ENCODE measurements around the gene GSTM5.
A peak's percentile ranks its signal among the peaks of the same experiment; 100 is the strongest.
"Not testable (repeated sequence)": the region's sequence is repeated elsewhere in the genome, so short reads cannot be mapped to it uniquely, and the experiment has no call there.

GSTM5 gene

DNA sequence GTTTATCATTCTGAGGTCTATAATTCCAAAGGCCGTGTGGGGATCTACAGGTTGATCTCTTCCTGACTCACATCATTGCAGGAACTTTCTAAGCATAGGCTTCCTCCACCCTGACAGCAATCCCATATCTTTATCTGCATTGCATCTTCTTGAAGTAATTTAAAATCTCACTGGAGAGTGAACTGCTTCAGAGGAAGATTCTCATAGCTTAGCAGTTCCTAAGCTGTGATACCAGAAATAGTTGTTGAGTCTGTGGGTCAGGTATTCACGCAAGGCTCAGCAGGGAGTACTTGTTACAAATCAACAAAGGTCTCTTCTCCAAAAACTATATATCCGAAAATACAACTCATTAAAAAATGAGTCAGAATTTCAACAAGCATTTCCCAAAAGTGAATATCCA is 16.9 kb upstream of the GSTM5 start:
- H3K27ac ChIP-seq (ENCODE audit: low read depth in 2 of 2, low read length in 2 of 2); H3K4me1 ChIP-seq (ENCODE audit: control insufficient read depth in 2 of 2, insufficient read depth in 2 of 2, low read length in 2 of 2); H3K4me3 ChIP-seq (ENCODE audit: low read length in 2 of 2); H3K36me3 ChIP-seq (ENCODE audit: control insufficient read depth in 2 of 2, insufficient read depth in 2 of 2, low read length in 2 of 2); H3K9ac ChIP-seq (ENCODE audit: low read depth in 1 of 2, low read length in 2 of 2); H3K27me3 ChIP-seq (ENCODE audit: control insufficient read depth in 2 of 2, insufficient read depth in 2 of 2, low read length in 2 of 2); H3K9me3 ChIP-seq (ENCODE audit: control insufficient read depth in 2 of 2, low read length in 2 of 2): not testable (repeated sequence)

DNA sequence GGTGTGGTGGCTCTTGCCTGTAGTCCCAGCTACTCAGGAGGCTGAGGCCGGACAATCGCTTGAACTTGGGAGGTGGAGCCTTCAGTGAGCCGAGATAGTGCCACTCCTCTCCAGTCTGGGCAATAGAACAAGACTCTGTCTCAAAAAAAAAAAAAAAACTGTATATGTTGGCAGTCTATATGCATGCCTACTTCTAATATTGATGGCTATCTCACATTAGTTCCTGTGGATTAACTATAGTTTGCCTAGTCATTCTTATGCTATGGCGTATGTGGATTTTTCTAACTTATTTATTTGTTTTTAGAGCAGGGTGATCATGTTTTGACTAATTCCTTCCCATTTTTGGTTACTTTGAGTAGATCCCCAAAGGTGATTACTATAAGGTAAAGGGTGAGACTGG is 15.0 kb upstream of the GSTM5 start:
- H3K27me3 ChIP-seq (ENCODE audit: control insufficient read depth in 2 of 2, insufficient read depth in 2 of 2, low read length in 2 of 2): no peaks in the 10 kb centered on the region
- H3K4me1 ChIP-seq (ENCODE audit: control insufficient read depth in 2 of 2, insufficient read depth in 2 of 2, low read length in 2 of 2): no peaks in the 10 kb centered on the region
- no peak overlapping the region for H3K27ac ChIP-seq (ENCODE audit: low read depth in 2 of 2, low read length in 2 of 2)
- H3K4me3 ChIP-seq (ENCODE audit: low read length in 2 of 2): no peak overlapping the region
- H3K9me3 ChIP-seq (ENCODE audit: control insufficient read depth in 2 of 2, low read length in 2 of 2): no peaks in the 10 kb centered on the region
- no peak overlapping the region for H3K9ac ChIP-seq (ENCODE audit: low read depth in 1 of 2, low read length in 2 of 2)
- no peaks in the 10 kb centered on the region for H3K36me3 ChIP-seq (ENCODE audit: control insufficient read depth in 2 of 2, insufficient read depth in 2 of 2, low read length in 2 of 2)

DNA sequence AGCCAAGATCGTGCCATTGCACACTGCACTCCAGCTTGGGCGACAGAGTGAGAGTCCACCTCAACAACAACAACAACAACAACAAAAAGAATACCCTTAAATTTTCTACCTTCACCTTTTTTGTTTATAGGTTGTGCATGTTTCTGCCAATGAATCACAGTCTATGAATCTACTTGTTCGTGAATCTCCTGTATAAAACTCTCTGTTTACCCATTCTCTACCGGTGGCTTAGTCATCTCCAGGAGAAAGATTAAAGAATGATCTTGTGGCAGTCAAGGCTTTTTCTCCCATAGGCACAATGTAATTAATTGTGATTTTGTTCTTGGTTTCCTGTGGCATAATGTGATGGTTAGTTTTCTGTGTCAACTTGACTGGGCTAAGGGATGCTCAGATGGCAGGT is 14.2 kb upstream of the GSTM5 start:
- H3K36me3 ChIP-seq (ENCODE audit: control insufficient read depth in 2 of 2, insufficient read depth in 2 of 2, low read length in 2 of 2); H3K9ac ChIP-seq (ENCODE audit: low read depth in 1 of 2, low read length in 2 of 2); H3K4me3 ChIP-seq (ENCODE audit: low read length in 2 of 2); H3K4me1 ChIP-seq (ENCODE audit: control insufficient read depth in 2 of 2, insufficient read depth in 2 of 2, low read length in 2 of 2); H3K9me3 ChIP-seq (ENCODE audit: control insufficient read depth in 2 of 2, low read length in 2 of 2); H3K27ac ChIP-seq (ENCODE audit: low read depth in 2 of 2, low read length in 2 of 2); H3K27me3 ChIP-seq (ENCODE audit: control insufficient read depth in 2 of 2, insufficient read depth in 2 of 2, low read length in 2 of 2): not testable (repeated sequence)

DNA sequence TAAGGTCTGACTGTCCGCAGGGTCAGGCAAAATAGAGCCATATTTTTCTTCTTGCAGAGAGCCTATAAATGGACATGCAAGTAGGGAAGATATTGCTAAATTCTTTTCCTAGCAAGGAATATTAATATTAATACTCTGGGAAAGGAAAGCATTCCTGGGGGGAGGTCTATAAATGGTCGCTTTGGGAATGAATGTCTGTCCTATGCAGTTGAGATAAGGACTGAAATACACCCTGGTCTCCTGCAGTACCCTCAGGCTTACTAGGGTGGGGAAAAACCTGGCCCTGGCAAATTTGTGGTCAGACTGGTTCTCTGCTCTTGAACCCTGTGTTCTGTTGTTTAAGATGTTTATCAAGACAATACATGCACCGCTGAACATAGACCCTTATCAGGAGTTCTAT is 9.1 kb upstream of the GSTM5 start:
- not testable (repeated sequence) for H3K9ac ChIP-seq (ENCODE audit: low read depth in 1 of 2, low read length in 2 of 2); H3K4me1 ChIP-seq (ENCODE audit: control insufficient read depth in 2 of 2, insufficient read depth in 2 of 2, low read length in 2 of 2); H3K9me3 ChIP-seq (ENCODE audit: control insufficient read depth in 2 of 2, low read length in 2 of 2); H3K27ac ChIP-seq (ENCODE audit: low read depth in 2 of 2, low read length in 2 of 2); H3K27me3 ChIP-seq (ENCODE audit: control insufficient read depth in 2 of 2, insufficient read depth in 2 of 2, low read length in 2 of 2); H3K36me3 ChIP-seq (ENCODE audit: control insufficient read depth in 2 of 2, insufficient read depth in 2 of 2, low read length in 2 of 2); H3K4me3 ChIP-seq (ENCODE audit: low read length in 2 of 2)

DNA sequence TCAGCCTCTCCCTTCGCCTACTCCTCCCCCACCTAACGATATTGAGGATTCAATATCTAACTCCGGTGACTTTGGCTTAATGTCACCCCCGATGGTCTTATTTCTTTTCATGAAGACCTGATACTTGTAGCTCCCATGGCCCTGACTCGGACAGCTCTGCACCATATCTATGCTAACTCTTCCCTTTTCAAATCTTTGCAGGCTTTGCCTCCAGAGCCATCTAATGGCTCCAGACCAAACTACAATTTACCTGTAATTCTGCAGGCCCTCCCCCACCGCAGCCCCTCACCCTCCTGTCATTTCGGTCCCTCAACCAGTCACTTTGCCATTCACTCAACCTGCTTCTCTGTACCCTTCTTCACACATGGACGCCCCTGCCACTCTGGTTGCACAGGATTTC is 7.9 kb upstream of the GSTM5 start:
- Histone ChIP-seq H3K36me3 (ENCODE audit: control insufficient read depth in 2 of 2, insufficient read depth in 2 of 2, low read length in 2 of 2) (no peaks in the 10 kb centered on the region), H3K27ac (ENCODE audit: low read depth in 2 of 2, low read length in 2 of 2) (no peak overlapping the region), H3K9ac (ENCODE audit: low read depth in 1 of 2, low read length in 2 of 2) (no peak overlapping the region), H3K4me3 (ENCODE audit: low read length in 2 of 2) (no peak overlapping the region), H3K4me1 (ENCODE audit: control insufficient read depth in 2 of 2, insufficient read depth in 2 of 2, low read length in 2 of 2) (no peaks in the 10 kb centered on the region), H3K9me3 (ENCODE audit: control insufficient read depth in 2 of 2, low read length in 2 of 2) (no peaks in the 10 kb centered on the region), H3K27me3 (ENCODE audit: control insufficient read depth in 2 of 2, insufficient read depth in 2 of 2, low read length in 2 of 2) (no peaks in the 10 kb centered on the region)

DNA sequence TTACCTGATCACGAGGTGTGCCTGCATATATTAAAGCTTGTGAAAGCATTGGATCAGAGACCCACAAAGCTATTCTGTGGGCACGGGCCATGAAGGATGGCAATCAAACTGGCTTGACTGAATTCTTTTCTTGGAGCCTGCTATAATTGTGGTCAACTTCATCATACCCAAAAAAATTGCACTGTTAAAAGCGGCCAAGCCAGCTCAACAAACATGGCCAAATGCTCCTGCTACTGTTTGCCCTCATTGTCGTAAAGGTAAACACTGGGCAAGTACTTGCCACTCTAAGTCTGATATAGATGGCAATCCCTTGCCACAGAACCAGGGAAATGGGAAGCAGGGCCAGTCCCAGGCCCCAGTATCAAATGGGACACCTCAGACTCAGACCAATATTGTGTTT is 6.6 kb upstream of the GSTM5 start:
- H3K36me3 ChIP-seq (ENCODE audit: control insufficient read depth in 2 of 2, insufficient read depth in 2 of 2, low read length in 2 of 2): no peaks in the 10 kb centered on the region
- no peaks in the 10 kb centered on the region for H3K27me3 ChIP-seq (ENCODE audit: control insufficient read depth in 2 of 2, insufficient read depth in 2 of 2, low read length in 2 of 2)
- no peak overlapping the region for H3K4me3 ChIP-seq (ENCODE audit: low read length in 2 of 2)
- H3K27ac ChIP-seq (ENCODE audit: low read depth in 2 of 2, low read length in 2 of 2): no peak overlapping the region
- H3K9me3 ChIP-seq (ENCODE audit: control insufficient read depth in 2 of 2, low read length in 2 of 2): no peaks in the 10 kb centered on the region
- H3K9ac ChIP-seq (ENCODE audit: low read depth in 1 of 2, low read length in 2 of 2): no peak overlapping the region
- no peaks in the 10 kb centered on the region for H3K4me1 ChIP-seq (ENCODE audit: control insufficient read depth in 2 of 2, insufficient read depth in 2 of 2, low read length in 2 of 2)

DNA sequence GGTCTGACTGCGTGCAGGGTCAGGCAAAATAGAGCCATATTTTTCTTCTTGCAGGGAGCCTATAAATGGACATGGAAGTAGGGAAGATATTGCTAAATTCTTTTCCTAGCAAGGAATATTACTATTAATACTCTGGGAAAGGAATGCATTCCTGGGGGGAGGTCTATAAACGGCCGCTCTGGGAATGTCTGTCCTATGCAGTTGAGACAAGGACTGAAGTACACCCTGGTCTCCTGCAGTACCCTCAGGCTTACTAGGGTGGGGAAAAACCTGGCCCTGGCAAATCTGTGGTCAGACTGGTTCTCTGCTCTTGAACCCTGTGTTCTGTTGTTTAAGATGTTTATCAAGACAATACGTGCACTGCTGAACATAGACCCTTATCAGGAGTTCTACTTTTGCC is 3.1 kb upstream of the GSTM5 start:
- not testable (repeated sequence) for H3K27ac ChIP-seq (ENCODE audit: low read depth in 2 of 2, low read length in 2 of 2); H3K36me3 ChIP-seq (ENCODE audit: control insufficient read depth in 2 of 2, insufficient read depth in 2 of 2, low read length in 2 of 2); H3K4me1 ChIP-seq (ENCODE audit: control insufficient read depth in 2 of 2, insufficient read depth in 2 of 2, low read length in 2 of 2); H3K4me3 ChIP-seq (ENCODE audit: low read length in 2 of 2); H3K9me3 ChIP-seq (ENCODE audit: control insufficient read depth in 2 of 2, low read length in 2 of 2); H3K27me3 ChIP-seq (ENCODE audit: control insufficient read depth in 2 of 2, insufficient read depth in 2 of 2, low read length in 2 of 2); H3K9ac ChIP-seq (ENCODE audit: low read depth in 1 of 2, low read length in 2 of 2)

DNA sequence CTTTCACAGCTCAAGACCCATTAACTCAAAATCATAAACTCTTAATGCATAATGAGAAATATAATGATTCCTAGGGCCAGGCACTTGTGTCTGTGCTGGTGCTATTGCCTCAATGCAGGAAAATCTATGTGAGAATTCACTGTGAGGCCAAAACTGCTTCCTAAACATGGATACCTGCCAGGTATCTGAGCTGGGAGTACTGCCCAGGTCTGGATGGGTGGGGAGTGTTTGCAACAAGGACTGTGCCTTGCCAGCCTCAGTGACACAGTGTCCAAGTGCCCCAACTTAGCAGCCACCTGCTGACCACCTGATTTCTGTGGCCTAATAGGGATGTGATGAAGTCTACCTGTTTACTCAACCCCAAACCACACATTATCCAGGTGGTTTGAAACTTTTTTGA is 2.2 kb upstream of the GSTM5 start:
- H3K27ac ChIP-seq (ENCODE audit: low read depth in 2 of 2, low read length in 2 of 2); H3K36me3 ChIP-seq (ENCODE audit: control insufficient read depth in 2 of 2, insufficient read depth in 2 of 2, low read length in 2 of 2); H3K4me3 ChIP-seq (ENCODE audit: low read length in 2 of 2); H3K27me3 ChIP-seq (ENCODE audit: control insufficient read depth in 2 of 2, insufficient read depth in 2 of 2, low read length in 2 of 2); H3K9me3 ChIP-seq (ENCODE audit: control insufficient read depth in 2 of 2, low read length in 2 of 2); H3K4me1 ChIP-seq (ENCODE audit: control insufficient read depth in 2 of 2, insufficient read depth in 2 of 2, low read length in 2 of 2); H3K9ac ChIP-seq (ENCODE audit: low read depth in 1 of 2, low read length in 2 of 2): not testable (repeated sequence)

DNA sequence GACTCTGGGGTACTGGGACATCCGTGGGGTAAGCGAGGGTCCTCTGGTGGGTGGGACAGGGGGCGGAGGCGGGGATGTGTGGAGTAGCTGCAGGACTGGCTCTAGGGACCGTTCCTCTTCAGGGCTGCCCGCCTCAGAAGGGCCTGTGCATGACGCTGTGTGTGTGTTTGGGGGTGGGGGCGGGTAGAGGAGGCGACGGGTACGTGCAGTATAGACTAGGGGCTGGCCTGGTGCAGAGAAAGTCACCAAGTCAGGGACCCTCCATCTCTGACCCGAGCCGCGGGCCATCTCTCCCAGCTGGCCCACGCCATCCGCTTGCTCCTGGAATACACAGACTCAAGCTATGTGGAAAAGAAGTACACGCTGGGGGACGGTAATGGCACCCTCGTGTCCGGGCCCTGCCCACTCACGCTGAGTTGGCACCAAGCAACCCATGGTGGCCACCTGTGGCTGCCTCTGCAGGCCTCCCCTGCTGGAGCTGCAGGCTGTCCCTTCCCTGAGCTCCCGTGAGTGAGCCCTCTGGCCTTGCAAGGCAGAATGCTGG is 342 bp downstream of the GSTM5 start:
- no peak overlapping the region for H3K27ac ChIP-seq (ENCODE audit: low read depth in 2 of 2, low read length in 2 of 2)

DNA sequence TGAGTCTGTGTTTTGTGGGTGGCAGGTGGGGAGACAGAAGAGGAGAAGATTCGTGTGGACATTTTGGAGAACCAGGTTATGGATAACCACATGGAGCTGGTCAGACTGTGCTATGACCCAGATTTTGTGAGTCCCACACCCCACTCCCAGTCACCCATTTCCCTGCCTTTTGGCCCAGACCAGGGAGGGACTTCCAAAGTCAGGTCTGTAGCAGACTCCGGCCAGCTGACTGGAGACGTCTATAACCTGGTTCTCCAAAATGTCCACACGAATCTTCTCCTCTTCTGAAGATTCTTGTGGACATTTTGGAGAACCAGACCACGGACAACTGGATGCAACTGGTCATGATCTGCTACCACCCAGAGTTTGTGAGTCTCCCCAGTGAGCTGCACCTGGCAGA is 1.6 kb downstream of the GSTM5 start:
- Histone ChIP-seq H3K9me3 (ENCODE audit: control insufficient read depth in 2 of 2, low read length in 2 of 2) (no peaks in the 10 kb centered on the region), H3K9ac (ENCODE audit: low read depth in 1 of 2, low read length in 2 of 2) (no peak overlapping the region), H3K4me3 (ENCODE audit: low read length in 2 of 2) (no peak overlapping the region), H3K36me3 (ENCODE audit: control insufficient read depth in 2 of 2, insufficient read depth in 2 of 2, low read length in 2 of 2) (no peaks in the 10 kb centered on the region), H3K4me1 (ENCODE audit: control insufficient read depth in 2 of 2, insufficient read depth in 2 of 2, low read length in 2 of 2) (no peaks in the 10 kb centered on the region), H3K27ac (ENCODE audit: low read depth in 2 of 2, low read length in 2 of 2) (no peak overlapping the region), H3K27me3 (ENCODE audit: control insufficient read depth in 2 of 2, insufficient read depth in 2 of 2, low read length in 2 of 2) (no peaks in the 10 kb centered on the region)

More for the DNA sequence above, 342 bp downstream of the GSTM5 start:
- no peaks in the 10 kb centered on the region for H3K4me1 ChIP-seq (ENCODE audit: control insufficient read depth in 2 of 2, insufficient read depth in 2 of 2, low read length in 2 of 2)
- no peak overlapping the region for H3K9ac ChIP-seq (ENCODE audit: low read depth in 1 of 2, low read length in 2 of 2)
- H3K9me3 ChIP-seq (ENCODE audit: control insufficient read depth in 2 of 2, low read length in 2 of 2): no peaks in the 10 kb centered on the region
- peak overlapping the region in 1 of 2 donors; percentile 20 for H3K4me3 ChIP-seq (ENCODE audit: low read length in 2 of 2)
- H3K27me3 ChIP-seq (ENCODE audit: control insufficient read depth in 2 of 2, insufficient read depth in 2 of 2, low read length in 2 of 2): no peaks in the 10 kb centered on the region
- H3K36me3 ChIP-seq (ENCODE audit: control insufficient read depth in 2 of 2, insufficient read depth in 2 of 2, low read length in 2 of 2): no peaks in the 10 kb centered on the region

DNA sequence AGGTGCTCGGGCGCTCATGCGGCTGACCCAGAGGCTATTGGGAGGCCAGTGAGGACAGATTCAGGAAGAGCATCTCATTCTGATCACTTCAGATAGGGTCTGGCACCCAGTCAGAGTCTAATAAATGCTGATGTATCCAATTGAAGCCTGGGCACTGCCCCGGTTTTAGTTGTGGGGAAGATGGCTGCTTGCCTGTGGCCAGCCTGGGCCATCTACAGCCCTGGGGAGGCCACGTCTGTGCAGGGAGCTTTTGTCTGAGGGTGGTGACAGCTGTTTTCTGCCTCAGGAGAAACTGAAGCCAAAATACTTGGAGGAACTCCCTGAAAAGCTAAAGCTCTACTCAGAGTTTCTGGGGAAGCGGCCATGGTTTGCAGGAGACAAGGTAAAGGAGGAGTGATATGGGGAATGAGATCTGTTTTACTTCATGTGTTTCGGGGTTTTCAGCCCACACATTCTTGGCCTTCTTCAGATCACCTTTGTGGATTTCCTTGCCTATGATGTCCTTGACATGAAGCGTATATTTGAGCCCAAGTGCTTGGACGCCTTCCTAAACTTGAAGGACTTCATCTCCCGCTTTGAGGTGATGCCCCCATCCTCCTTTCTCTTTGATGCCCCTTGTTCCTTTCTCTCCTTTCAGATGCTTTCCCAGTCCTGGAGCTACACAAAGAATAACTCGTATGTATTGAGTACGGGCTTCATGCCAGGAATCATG is 2.8 kb downstream of the GSTM5 start:
- no peaks in the 10 kb centered on the region for H3K27me3 ChIP-seq (ENCODE audit: control insufficient read depth in 2 of 2, insufficient read depth in 2 of 2, low read length in 2 of 2)
- no peaks in the 10 kb centered on the region for H3K9me3 ChIP-seq (ENCODE audit: control insufficient read depth in 2 of 2, low read length in 2 of 2)
- no peaks in the 10 kb centered on the region for H3K4me1 ChIP-seq (ENCODE audit: control insufficient read depth in 2 of 2, insufficient read depth in 2 of 2, low read length in 2 of 2)
- H3K4me3 ChIP-seq (ENCODE audit: low read length in 2 of 2): no peak overlapping the region
- H3K36me3 ChIP-seq (ENCODE audit: control insufficient read depth in 2 of 2, insufficient read depth in 2 of 2, low read length in 2 of 2): no peaks in the 10 kb centered on the region
- no peak overlapping the region for H3K9ac ChIP-seq (ENCODE audit: low read depth in 1 of 2, low read length in 2 of 2)
- H3K27ac ChIP-seq (ENCODE audit: low read depth in 2 of 2, low read length in 2 of 2): no peak overlapping the region

Data from mucosa of rectum (tissue), 2 donors.